Measurements from ENCODE around the gene PEX13.
"Not testable (repeated sequence)": the region's sequence is repeated elsewhere in the genome, so short reads cannot be mapped to it uniquely, and the experiment has no call there.

Gene PEX13

GRCh38 chr2:60982066-60982465, 35.5 kb upstream of the PEX13 start:
- H3K9ac ChIP-seq (ENCODE audit: low read depth in 1 of 2, low read length in 2 of 2); H3K27me3 ChIP-seq (ENCODE audit: control insufficient read depth in 1 of 2, insufficient read depth in 2 of 2, low read length in 2 of 2); H3K9me3 ChIP-seq (ENCODE audit: control insufficient read depth in 1 of 2, low read length in 2 of 2); H3K4me3 ChIP-seq (ENCODE audit: low read depth in 1 of 2, low read length in 2 of 2); H3K27ac ChIP-seq (ENCODE audit: low read depth, low read length); H3K4me1 ChIP-seq (ENCODE audit: control insufficient read depth in 1 of 2, insufficient read depth in 2 of 2, low read length in 2 of 2); H3K36me3 ChIP-seq (ENCODE audit: control insufficient read depth in 1 of 2, insufficient read depth in 2 of 2, low read length in 2 of 2): not testable (repeated sequence)

- Histone ChIP-seq H3K4me3 (ENCODE audit: low read depth in 1 of 2, low read length in 2 of 2) (no peak overlapping the region), H3K36me3 (ENCODE audit: control insufficient read depth in 1 of 2, insufficient read depth in 2 of 2, low read length in 2 of 2) (no peaks in the 10 kb centered on the region), H3K9me3 (ENCODE audit: control insufficient read depth in 1 of 2, low read length in 2 of 2) (no peaks in the 10 kb centered on the region), H3K27me3 (ENCODE audit: control insufficient read depth in 1 of 2, insufficient read depth in 2 of 2, low read length in 2 of 2) (no peaks in the 10 kb centered on the region), H3K27ac (ENCODE audit: low read depth, low read length) (no peak overlapping the region), H3K9ac (ENCODE audit: low read depth in 1 of 2, low read length in 2 of 2) (no peak overlapping the region), H3K4me1 (ENCODE audit: control insufficient read depth in 1 of 2, insufficient read depth in 2 of 2, low read length in 2 of 2) (no peaks in the 10 kb centered on the region)
These were observed 32.8 kb upstream of the PEX13 start for GRCh38 chr2:60984720-60985119.

- no peak overlapping the region for H3K27ac ChIP-seq (ENCODE audit: low read depth, low read length)
These were observed 30.5 kb upstream of the PEX13 start for GRCh38 chr2:60987041-60987440.

GRCh38 chr2:60987656-60988055, 29.9 kb upstream of the PEX13 start:
- H3K36me3 ChIP-seq (ENCODE audit: control insufficient read depth in 1 of 2, insufficient read depth in 2 of 2, low read length in 2 of 2) = not testable (repeated sequence)

More at GRCh38 chr2:60987041-60987440, 30.5 kb upstream of the PEX13 start:
- Histone ChIP-seq H3K9ac (ENCODE audit: low read depth in 1 of 2, low read length in 2 of 2) (no peak overlapping the region), H3K36me3 (ENCODE audit: control insufficient read depth in 1 of 2, insufficient read depth in 2 of 2, low read length in 2 of 2) (no peaks in the 10 kb centered on the region), H3K27me3 (ENCODE audit: control insufficient read depth in 1 of 2, insufficient read depth in 2 of 2, low read length in 2 of 2) (no peaks in the 10 kb centered on the region), H3K4me3 (ENCODE audit: low read depth in 1 of 2, low read length in 2 of 2) (no peak overlapping the region), H3K9me3 (ENCODE audit: control insufficient read depth in 1 of 2, low read length in 2 of 2) (peaks cover 6 to 7% of the 10 kb centered on the region in 2 donors), H3K4me1 (ENCODE audit: control insufficient read depth in 1 of 2, insufficient read depth in 2 of 2, low read length in 2 of 2) (no peaks in the 10 kb centered on the region)

GRCh38 chr2:60989259-60989658, 28.3 kb upstream of the PEX13 start:
- Histone ChIP-seq H3K36me3 (ENCODE audit: control insufficient read depth in 1 of 2, insufficient read depth in 2 of 2, low read length in 2 of 2) (no peaks in the 10 kb centered on the region), H3K27ac (ENCODE audit: low read depth, low read length) (no peak overlapping the region), H3K9ac (ENCODE audit: low read depth in 1 of 2, low read length in 2 of 2) (no peak overlapping the region), H3K27me3 (ENCODE audit: control insufficient read depth in 1 of 2, insufficient read depth in 2 of 2, low read length in 2 of 2) (no peaks in the 10 kb centered on the region), H3K9me3 (ENCODE audit: control insufficient read depth in 1 of 2, low read length in 2 of 2) (peaks cover 9% of the 10 kb centered on the region in 2 donors), H3K4me3 (ENCODE audit: low read depth in 1 of 2, low read length in 2 of 2) (no peak overlapping the region), H3K4me1 (ENCODE audit: control insufficient read depth in 1 of 2, insufficient read depth in 2 of 2, low read length in 2 of 2) (no peaks in the 10 kb centered on the region)

More at GRCh38 chr2:60987656-60988055, 29.9 kb upstream of the PEX13 start:
- not testable (repeated sequence) for H3K9ac ChIP-seq (ENCODE audit: low read depth in 1 of 2, low read length in 2 of 2); H3K4me1 ChIP-seq (ENCODE audit: control insufficient read depth in 1 of 2, insufficient read depth in 2 of 2, low read length in 2 of 2); H3K4me3 ChIP-seq (ENCODE audit: low read depth in 1 of 2, low read length in 2 of 2); H3K27ac ChIP-seq (ENCODE audit: low read depth, low read length); H3K27me3 ChIP-seq (ENCODE audit: control insufficient read depth in 1 of 2, insufficient read depth in 2 of 2, low read length in 2 of 2); H3K9me3 ChIP-seq (ENCODE audit: control insufficient read depth in 1 of 2, low read length in 2 of 2)

- H3K27me3 ChIP-seq (ENCODE audit: control insufficient read depth in 1 of 2, insufficient read depth in 2 of 2, low read length in 2 of 2) = no peaks in the 10 kb centered on the region
- no peak overlapping the region for H3K4me3 ChIP-seq (ENCODE audit: low read depth in 1 of 2, low read length in 2 of 2)
- peaks cover 3 to 5% of the 10 kb centered on the region in 2 donors for H3K36me3 ChIP-seq (ENCODE audit: control insufficient read depth in 1 of 2, insufficient read depth in 2 of 2, low read length in 2 of 2)
- H3K9ac ChIP-seq (ENCODE audit: low read depth in 1 of 2, low read length in 2 of 2) = no peak overlapping the region
- peaks cover 9% of the 10 kb centered on the region in 2 donors for H3K9me3 ChIP-seq (ENCODE audit: control insufficient read depth in 1 of 2, low read length in 2 of 2)
- no peaks in the 10 kb centered on the region for H3K4me1 ChIP-seq (ENCODE audit: control insufficient read depth in 1 of 2, insufficient read depth in 2 of 2, low read length in 2 of 2)
- H3K27ac ChIP-seq (ENCODE audit: low read depth, low read length) = no peak overlapping the region
These were observed 25.9 kb upstream of the PEX13 start for GRCh38 chr2:60991644-60992043.

GRCh38 chr2:60992985-60993392, 24.5 kb upstream of the PEX13 start:
- peaks cover 4 to 5% of the 10 kb centered on the region in 2 donors for H3K36me3 ChIP-seq (ENCODE audit: control insufficient read depth in 1 of 2, insufficient read depth in 2 of 2, low read length in 2 of 2)
- H3K9ac ChIP-seq (ENCODE audit: low read depth in 1 of 2, low read length in 2 of 2) = no peak overlapping the region
- peak overlapping the region in 1 of 2 donors; percentile 5 for H3K4me3 ChIP-seq (ENCODE audit: low read depth in 1 of 2, low read length in 2 of 2)
- peaks cover 9% of the 10 kb centered on the region in 2 donors for H3K9me3 ChIP-seq (ENCODE audit: control insufficient read depth in 1 of 2, low read length in 2 of 2)
- no peak overlapping the region for H3K27ac ChIP-seq (ENCODE audit: low read depth, low read length)
- no peaks in the 10 kb centered on the region for H3K27me3 ChIP-seq (ENCODE audit: control insufficient read depth in 1 of 2, insufficient read depth in 2 of 2, low read length in 2 of 2)
- H3K4me1 ChIP-seq (ENCODE audit: control insufficient read depth in 1 of 2, insufficient read depth in 2 of 2, low read length in 2 of 2) = no peaks in the 10 kb centered on the region

- no peak overlapping the region for H3K9ac ChIP-seq (ENCODE audit: low read depth in 1 of 2, low read length in 2 of 2)
- H3K4me1 ChIP-seq (ENCODE audit: control insufficient read depth in 1 of 2, insufficient read depth in 2 of 2, low read length in 2 of 2) = no peaks in the 10 kb centered on the region
- H3K36me3 ChIP-seq (ENCODE audit: control insufficient read depth in 1 of 2, insufficient read depth in 2 of 2, low read length in 2 of 2) = peaks cover 4 to 5% of the 10 kb centered on the region in 2 donors
- no peak overlapping the region for H3K4me3 ChIP-seq (ENCODE audit: low read depth in 1 of 2, low read length in 2 of 2)
- H3K9me3 ChIP-seq (ENCODE audit: control insufficient read depth in 1 of 2, low read length in 2 of 2) = peaks cover 9% of the 10 kb centered on the region in 2 donors
- no peaks in the 10 kb centered on the region for H3K27me3 ChIP-seq (ENCODE audit: control insufficient read depth in 1 of 2, insufficient read depth in 2 of 2, low read length in 2 of 2)
- no peak overlapping the region for H3K27ac ChIP-seq (ENCODE audit: low read depth, low read length)
These were observed 23.4 kb upstream of the PEX13 start for GRCh38 chr2:60994131-60994530.

GRCh38 chr2:60998628-60999545, 18.6 kb upstream of the PEX13 start:
- no peak overlapping the region for H3K4me3 ChIP-seq (ENCODE audit: low read depth in 1 of 2, low read length in 2 of 2)
- H3K27me3 ChIP-seq (ENCODE audit: control insufficient read depth in 1 of 2, insufficient read depth in 2 of 2, low read length in 2 of 2) = no peaks in the 10 kb centered on the region
- no peak overlapping the region for H3K9ac ChIP-seq (ENCODE audit: low read depth in 1 of 2, low read length in 2 of 2)
- no peaks in the 10 kb centered on the region for H3K9me3 ChIP-seq (ENCODE audit: control insufficient read depth in 1 of 2, low read length in 2 of 2)
- H3K27ac ChIP-seq (ENCODE audit: low read depth, low read length) = no peak overlapping the region
- peaks cover 4 to 5% of the 10 kb centered on the region in 2 donors for H3K36me3 ChIP-seq (ENCODE audit: control insufficient read depth in 1 of 2, insufficient read depth in 2 of 2, low read length in 2 of 2)
- no peaks in the 10 kb centered on the region for H3K4me1 ChIP-seq (ENCODE audit: control insufficient read depth in 1 of 2, insufficient read depth in 2 of 2, low read length in 2 of 2)

- Histone ChIP-seq H3K27me3 (ENCODE audit: control insufficient read depth in 1 of 2, insufficient read depth in 2 of 2, low read length in 2 of 2) (no peaks in the 10 kb centered on the region), H3K4me1 (ENCODE audit: control insufficient read depth in 1 of 2, insufficient read depth in 2 of 2, low read length in 2 of 2) (no peaks in the 10 kb centered on the region), H3K9ac (ENCODE audit: low read depth in 1 of 2, low read length in 2 of 2) (no peak overlapping the region), H3K4me3 (ENCODE audit: low read depth in 1 of 2, low read length in 2 of 2) (no peak overlapping the region), H3K27ac (ENCODE audit: low read depth, low read length) (no peak overlapping the region), H3K9me3 (ENCODE audit: control insufficient read depth in 1 of 2, low read length in 2 of 2) (no peaks in the 10 kb centered on the region), H3K36me3 (ENCODE audit: control insufficient read depth in 1 of 2, insufficient read depth in 2 of 2, low read length in 2 of 2) (no peaks in the 10 kb centered on the region)
These were observed 11.8 kb upstream of the PEX13 start for GRCh38 chr2:61005736-61006135.

Data from duodenal mucosa (tissue), 2 donors.